ENCODE results near the gene ZDHHC1. TPM values are rescaled to one million over a fixed set of nuclear protein-coding genes. Genes with fewer than 3 reads are reported as not detected.
"Not testable (repeated sequence)": the region's sequence is repeated elsewhere in the genome, so short reads cannot be mapped to it uniquely, and the experiment has no call there.

The ZDHHC1 gene
- total RNA-seq, 1 experiment from 2014 or later: 1.0 TPM

DNA sequence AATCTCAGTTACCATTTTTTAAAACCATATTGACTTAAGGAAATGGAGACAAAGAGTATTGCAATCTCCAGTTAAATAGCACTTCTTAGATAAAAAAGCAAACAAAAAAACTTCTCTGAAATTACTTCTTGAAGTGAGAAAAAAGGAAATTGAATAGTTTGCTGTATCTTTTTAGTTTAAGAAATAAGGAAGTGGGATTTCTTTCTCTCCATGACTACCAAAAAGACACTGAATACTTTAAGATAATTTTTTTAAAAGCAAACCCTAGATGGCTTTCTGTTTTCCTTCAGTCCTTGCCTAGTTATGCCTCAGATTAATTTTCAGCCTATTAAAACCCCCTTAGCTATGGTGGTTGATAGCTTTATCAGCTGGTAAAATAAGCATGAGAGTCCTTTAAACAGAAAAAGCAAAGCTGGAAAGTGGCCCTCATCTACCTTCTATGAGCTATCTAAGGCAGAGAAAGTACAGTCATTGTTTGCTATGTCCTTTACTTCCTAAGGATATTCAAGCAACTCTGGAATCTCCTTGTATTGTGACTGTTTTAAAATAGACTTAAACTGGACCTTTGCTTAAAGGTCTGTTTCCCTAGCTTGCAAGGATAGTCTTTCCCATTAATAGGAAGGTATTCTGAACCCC, 51.6 kb downstream of the ZDHHC1 start:
- H3K27me3 ChIP-seq (replicated peaks; ENCODE audit: control insufficient read depth, insufficient read depth, low read length): no peaks in the 10 kb centered on the region
- intact Hi-C loops (cut with micrococcal nuclease; ENCODE audit: unreplicated experiment): no loop called here
- no peaks in the 10 kb centered on the region for H3K36me3 ChIP-seq (ENCODE audit: control insufficient read depth, insufficient read depth, low read length)
- H3K4me1 ChIP-seq: peaks cover 33% of the 10 kb centered on the region
- H3K4me3 ChIP-seq (ENCODE audit: low read depth, low read length): no peak overlapping the region
- peaks cover 34% of the 10 kb centered on the region for H3K4me1 Mint-ChIP-seq (ENCODE audit: low read depth, unreplicated experiment)
- no TSS peak for BruUV-seq (replicated peaks)
- POLR2A ChIA-PET: interaction anchor here (0.6 kb wide), 2 partner anchors 116 to 118 kb away, joined by 3 read pairs; partner anchors contain the start of genes FHOD1 and SLC9A5
- no peak overlapping the region for H3K27ac Mint-ChIP-seq (ENCODE audit: unreplicated experiment)
- H3K4me3 Mint-ChIP-seq (ENCODE audit: unreplicated experiment): no peak overlapping the region
- no peaks in the 10 kb centered on the region for H3K36me3 Mint-ChIP-seq (ENCODE audit: insufficient read depth, unreplicated experiment)
- CTCF ChIA-PET: interaction anchor here (0.5 to 1.6 kb wide), 5 partner anchors 24 to 342 kb away, joined by 3 to 5 read pairs (median 3); partner anchors contain the start of gene ATP6V0D1
- no peaks in the 10 kb centered on the region for H3K9me3 ChIP-seq
- TF ChIP-seq, protein P1, sequence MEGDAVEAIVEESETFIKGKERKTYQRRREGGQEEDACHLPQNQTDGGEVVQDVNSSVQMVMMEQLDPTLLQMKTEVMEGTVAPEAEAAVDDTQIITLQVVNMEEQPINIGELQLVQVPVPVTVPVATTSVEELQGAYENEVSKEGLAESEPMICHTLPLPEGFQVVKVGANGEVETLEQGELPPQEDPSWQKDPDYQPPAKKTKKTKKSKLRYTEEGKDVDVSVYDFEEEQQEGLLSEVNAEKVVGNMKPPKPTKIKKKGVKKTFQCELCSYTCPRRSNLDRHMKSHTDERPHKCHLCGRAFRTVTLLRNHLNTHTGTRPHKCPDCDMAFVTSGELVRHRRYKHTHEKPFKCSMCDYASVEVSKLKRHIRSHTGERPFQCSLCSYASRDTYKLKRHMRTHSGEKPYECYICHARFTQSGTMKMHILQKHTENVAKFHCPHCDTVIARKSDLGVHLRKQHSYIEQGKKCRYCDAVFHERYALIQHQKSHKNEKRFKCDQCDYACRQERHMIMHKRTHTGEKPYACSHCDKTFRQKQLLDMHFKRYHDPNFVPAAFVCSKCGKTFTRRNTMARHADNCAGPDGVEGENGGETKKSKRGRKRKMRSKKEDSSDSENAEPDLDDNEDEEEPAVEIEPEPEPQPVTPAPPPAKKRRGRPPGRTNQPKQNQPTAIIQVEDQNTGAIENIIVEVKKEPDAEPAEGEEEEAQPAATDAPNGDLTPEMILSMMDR (IDR thresholded peaks at IDR 0.05; ENCODE audit: insufficient read depth in 1 of 2, low read depth in 1 of 2, low read length in 1 of 2, severe bottlenecking in 1 of 2, unreplicated experiment in 1 of 2): no peak
- no peaks in the 10 kb centered on the region for H3K27me3 Mint-ChIP-seq (ENCODE audit: insufficient read depth, unreplicated experiment)
- no peak for DNase-seq
- no peaks in the 10 kb centered on the region for H3K9me3 Mint-ChIP-seq (ENCODE audit: unreplicated experiment)

DNA sequence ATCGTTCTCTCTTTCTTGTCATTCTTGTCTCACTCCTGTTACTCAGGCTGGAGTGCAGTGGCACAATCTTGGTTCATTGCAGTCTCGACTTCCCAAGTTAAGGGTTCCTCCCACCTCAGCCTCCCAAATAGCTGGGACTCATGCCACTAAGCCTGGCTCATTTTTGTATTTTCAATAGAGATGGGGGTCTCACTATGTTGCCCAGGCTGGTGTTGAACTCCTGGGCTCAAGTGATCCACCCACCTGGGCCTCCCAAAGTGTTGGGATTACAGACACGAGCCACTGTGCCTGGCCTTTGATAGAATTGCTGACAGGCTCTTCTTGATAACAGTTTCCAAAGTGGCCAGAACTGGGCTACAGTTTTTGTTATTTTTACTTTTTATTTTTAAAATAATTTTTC, 55.2 kb downstream of the ZDHHC1 start:
- no peaks in the 10 kb centered on the region for H3K36me3 ChIP-seq (ENCODE audit: control insufficient read depth, insufficient read depth, low read length)
- no peak for DNase-seq
- Mint-ChIP-seq H3K4me1 (ENCODE audit: low read depth, unreplicated experiment) (peaks cover 34% of the 10 kb centered on the region), H3K27ac (ENCODE audit: unreplicated experiment) (no peak overlapping the region), H3K4me3 (ENCODE audit: unreplicated experiment) (no peak overlapping the region), H3K36me3 (ENCODE audit: insufficient read depth, unreplicated experiment) (no peaks in the 10 kb centered on the region), H3K27me3 (ENCODE audit: insufficient read depth, unreplicated experiment) (no peaks in the 10 kb centered on the region), H3K9me3 (ENCODE audit: unreplicated experiment) (no peaks in the 10 kb centered on the region)
- TF ChIP-seq, protein P1 (IDR thresholded peaks at IDR 0.05; ENCODE audit: insufficient read depth in 1 of 2, low read depth in 1 of 2, low read length in 1 of 2, severe bottlenecking in 1 of 2, unreplicated experiment in 1 of 2): no peak
- intact Hi-C loops (cut with micrococcal nuclease; ENCODE audit: unreplicated experiment): no loop called here
- ChIA-PET POLR2A (no interaction called here), CTCF (no interaction called here)
- no peak overlapping the region for H3K4me3 ChIP-seq (ENCODE audit: low read depth, low read length)
- no peaks in the 10 kb centered on the region for H3K27me3 ChIP-seq (replicated peaks; ENCODE audit: control insufficient read depth, insufficient read depth, low read length)
- H3K9me3 ChIP-seq: no peaks in the 10 kb centered on the region
- H3K4me1 ChIP-seq: peaks cover 33% of the 10 kb centered on the region
- no TSS peak for BruUV-seq (replicated peaks)

DNA sequence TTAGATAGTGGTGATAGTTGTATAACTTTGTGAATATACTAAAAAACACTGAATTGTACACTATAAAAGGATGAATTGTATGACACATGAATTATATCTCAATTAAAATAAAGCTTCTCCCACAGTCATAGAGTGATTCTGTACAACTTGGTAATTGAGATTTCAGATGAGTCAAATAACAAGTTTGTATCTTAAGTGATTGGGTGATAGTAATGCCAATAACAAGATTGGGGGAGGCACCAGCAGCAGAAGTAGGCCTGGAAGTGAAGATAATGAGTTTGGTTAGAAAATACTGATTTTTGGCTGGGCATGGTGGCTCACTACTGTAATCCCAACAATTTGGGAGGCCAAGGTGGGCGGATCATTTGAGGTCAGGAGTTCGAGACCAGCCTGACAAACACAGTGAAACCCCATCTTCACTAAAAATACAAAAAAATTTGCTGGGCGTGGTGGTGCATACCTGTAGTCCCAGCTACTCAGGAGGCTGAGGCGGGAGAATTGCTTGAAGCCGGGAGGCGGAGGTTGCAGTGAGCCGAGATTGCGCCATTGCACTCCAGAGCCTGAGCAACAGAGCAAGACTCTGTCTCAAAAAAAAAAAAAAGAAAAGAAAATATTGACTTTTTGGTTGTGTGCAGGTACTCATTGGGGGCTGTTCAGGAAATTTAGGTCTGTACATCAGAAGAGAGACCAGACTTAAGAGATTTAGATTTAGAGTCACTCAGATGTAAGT, 56.6 kb downstream of the ZDHHC1 start:
- H3K9me3 Mint-ChIP-seq (ENCODE audit: unreplicated experiment); H3K9me3 ChIP-seq; BruUV-seq (replicated peaks); DNase-seq; H3K27ac Mint-ChIP-seq (ENCODE audit: unreplicated experiment); H3K4me3 ChIP-seq (ENCODE audit: low read depth, low read length); H3K27me3 Mint-ChIP-seq (ENCODE audit: insufficient read depth, unreplicated experiment); H3K36me3 ChIP-seq (ENCODE audit: control insufficient read depth, insufficient read depth, low read length); H3K36me3 Mint-ChIP-seq (ENCODE audit: insufficient read depth, unreplicated experiment); H3K27me3 ChIP-seq (replicated peaks; ENCODE audit: control insufficient read depth, insufficient read depth, low read length); POLR2A ChIA-PET; intact Hi-C loops (cut with micrococcal nuclease; ENCODE audit: unreplicated experiment); H3K4me3 Mint-ChIP-seq (ENCODE audit: unreplicated experiment); CTCF ChIA-PET: not testable (repeated sequence)
- peaks cover 27% of the 10 kb centered on the region for H3K4me1 ChIP-seq
- H3K4me1 Mint-ChIP-seq (ENCODE audit: low read depth, unreplicated experiment): peaks cover 23% of the 10 kb centered on the region

Measured in Caco-2 (cell line).